WTC11 (cell line): ENCODE measurements around the gene ACTL8. TPM values are rescaled to one million over a fixed set of nuclear protein-coding genes. Genes with fewer than 3 reads are reported as not detected.

ENCODE experiments used
- ATAC-seq: fragments of 200-7000 bp; cut with Tn5 transposase; 2 replicates; pipeline ENCODE4 v1.10.0; 2021; ENCODE audit warnings: mild to moderate bottlenecking, moderate library complexity
- CTCF ChIA-PET: fragments of 300-600 bp; sonication (Branson Sonifier 250); formaldehyde crosslinking; loops from one replicate; lab custom pipeline; 2021; ENCODE audit warnings: antibody characterized with exemption; lab: Charles Lee
- POLR2A ChIA-PET: fragments of 350-600 bp; sonication (Branson Sonifier 250); formaldehyde crosslinking; loops from one replicate; lab custom pipeline; 2021; ENCODE audit warnings: antibody characterized with exemption; lab: Charles Lee
- DNase-seq: peaks from one replicate; pipeline ENCODE4 v3.0.0; 2021; ENCODE audit warnings: low spot score
- H3K27ac Mint-ChIP-seq: 2 replicates; pipeline ENCODE4 v1.8.0; 2021; ENCODE audit warnings: mixed read lengths
- H3K27me3 Mint-ChIP-seq: 2 replicates; pipeline ENCODE4 v1.8.0; 2021; ENCODE audit warnings: low read depth, mild to moderate bottlenecking, moderate library complexity, mixed read lengths
- H3K36me3 Mint-ChIP-seq: 2 replicates; pipeline ENCODE4 v1.8.0; 2021; ENCODE audit warnings: mixed read lengths
- H3K4me1 Mint-ChIP-seq: 2 replicates; pipeline ENCODE4 v1.8.0; 2022; ENCODE audit warnings: mixed read lengths
- H3K4me3 Mint-ChIP-seq: 2 replicates; pipeline ENCODE4 v1.8.0; 2021; ENCODE audit warnings: mild to moderate bottlenecking, moderate library complexity, mixed read lengths
- H3K9me3 Mint-ChIP-seq: 2 replicates; pipeline ENCODE4 v1.8.0; 2021; ENCODE audit warnings: mixed read lengths
- AFF4 ChIP-seq: sonication (generic); formaldehyde crosslinking; IDR thresholded peaks from 2 replicates; pipeline ENCODE4 v1.8.1; 2023; ENCODE audit warnings: mild to moderate bottlenecking, missing genetic modification reagents, borderline replicate concordance
- EMX1 ChIP-seq: fragments of 250-450 bp; sonication (Bioruptor Pico); IDR thresholded peaks from 2 replicates; pipeline ENCODE4 v1.8.0; 2021; ENCODE audit warnings: mild to moderate bottlenecking
- FOXJ3 ChIP-seq: sonication (generic); formaldehyde crosslinking; IDR thresholded peaks from 2 replicates; pipeline ENCODE4 v1.9.0; 2021; ENCODE audit warnings: missing genetic modification reagents, mild to moderate bottlenecking, borderline replicate concordance
- IRF2 ChIP-seq: sonication (generic); formaldehyde crosslinking; IDR thresholded peaks from 2 replicates; pipeline ENCODE4 v1.8.0; 2022; ENCODE audit warnings: low read depth, missing genetic modification reagents, borderline replicate concordance
- MXD4 ChIP-seq: fragments of 250-450 bp; sonication (Bioruptor Pico); IDR thresholded peaks from 2 replicates; pipeline ENCODE4 v1.8.0; 2021; ENCODE audit warnings: mild to moderate bottlenecking, moderate library complexity, borderline replicate concordance
- NFYB ChIP-seq: sonication (generic); formaldehyde crosslinking; conservative IDR thresholded peaks from 2 replicates; pipeline ENCODE4 v1.8.0; 2022; ENCODE audit warnings: low read depth, missing genetic modification reagents
- NR3C1 ChIP-seq: sonication (generic); formaldehyde crosslinking; conservative IDR thresholded peaks from 2 replicates; pipeline ENCODE4 v1.8.1; 2023; ENCODE audit warnings: low read depth, mild to moderate bottlenecking, missing genetic modification reagents
- PREB ChIP-seq: sonication (generic); formaldehyde crosslinking; IDR thresholded peaks from 2 replicates; pipeline ENCODE4 v1.8.1; 2022; ENCODE audit warnings: mild to moderate bottlenecking, missing genetic modification reagents, moderate library complexity, borderline replicate concordance
- SMAD3 ChIP-seq: sonication (generic); formaldehyde crosslinking; IDR thresholded peaks from 2 replicates; pipeline ENCODE4 v1.8.0; 2022; ENCODE audit warnings: missing genetic modification reagents, mild to moderate bottlenecking, borderline replicate concordance
- TEAD1 ChIP-seq: sonication (generic); formaldehyde crosslinking; IDR thresholded peaks from 2 replicates; pipeline ENCODE4 v1.8.0; 2022; ENCODE audit warnings: mild to moderate bottlenecking, missing genetic modification reagents
- USF2 ChIP-seq: sonication (generic); formaldehyde crosslinking; IDR thresholded peaks from 2 replicates; pipeline ENCODE4 v1.8.1; 2023; ENCODE audit warnings: mild to moderate bottlenecking, missing genetic modification reagents, moderate library complexity
- ZNF416 ChIP-seq: fragments of 250-450 bp; sonication (Bioruptor Pico); IDR thresholded peaks from 2 replicates; pipeline ENCODE4 v1.9.0; 2021; ENCODE audit warnings: mild to moderate bottlenecking, inconsistent platforms
- ZNF512 ChIP-seq: sonication (generic); formaldehyde crosslinking; IDR thresholded peaks from 2 replicates; pipeline ENCODE4 v1.8.1; 2022; ENCODE audit warnings: missing genetic modification reagents, borderline replicate concordance
- ZNF671 ChIP-seq: fragments of 250-450 bp; sonication (Bioruptor Pico); IDR thresholded peaks from 2 replicates; pipeline ENCODE4 v1.8.0; 2021; ENCODE audit warnings: mild to moderate bottlenecking
- total RNA-seq: library from RNA; stranded (reverse); gene quantifications from 3 replicates; pipeline ENCODE4 v1.2.3, GENCODE V29; 2021
- TF ChIP-seq, protein P1 (sequence below): sonication (generic); formaldehyde crosslinking; IDR thresholded peaks from 2 replicates; pipeline ENCODE4 v1.8.1; 2023; ENCODE audit warnings: mild to moderate bottlenecking, missing genetic modification reagents
- TF ChIP-seq, protein P2 (sequence below): sonication (generic); formaldehyde crosslinking; IDR thresholded peaks from 2 replicates; pipeline ENCODE4 v1.8.0; 2022; ENCODE audit warnings: mild to moderate bottlenecking, missing genetic modification reagents
- TF ChIP-seq, protein P3 (sequence below): sonication (generic); formaldehyde crosslinking; IDR thresholded peaks from 2 replicates; pipeline ENCODE4 v1.8.1; 2022; ENCODE audit warnings: mild to moderate bottlenecking, moderate library complexity, missing genetic modification reagents

The ACTL8 gene
- total RNA-seq, 1 experiment from 2014 or later: 1.6 TPM

GRCh38 chr1:17746920-17747319 lies 8.2 kb upstream of the ACTL8 start:
- no peak overlapping the region for H3K4me3 Mint-ChIP-seq
- ATAC-seq: 0 out of 2 replicates have a peak, but pooled peaks have one; percentile 18
- TF ChIP-seq SMAD3 (CRISPR knock-in tag) (no peak), IRF2 (CRISPR knock-in tag) (no peak), TEAD1 (CRISPR knock-in tag) (no peak), NFYB (CRISPR knock-in tag) (no peak), USF2 (CRISPR knock-in tag) (no peak), AFF4 (CRISPR knock-in tag) (no peak), MXD4 (no peak), EMX1 (CRISPR knock-in tag) (no peak), ZNF416 (CRISPR knock-in tag) (no peak), ZNF512 (CRISPR knock-in tag) (no peak), ZNF671 (CRISPR knock-in tag) (no peak), FOXJ3 (CRISPR knock-in tag) (no peak), PREB (no peak), NR3C1 (CRISPR knock-in tag) (no peak)
- TF ChIP-seq, protein P1, sequence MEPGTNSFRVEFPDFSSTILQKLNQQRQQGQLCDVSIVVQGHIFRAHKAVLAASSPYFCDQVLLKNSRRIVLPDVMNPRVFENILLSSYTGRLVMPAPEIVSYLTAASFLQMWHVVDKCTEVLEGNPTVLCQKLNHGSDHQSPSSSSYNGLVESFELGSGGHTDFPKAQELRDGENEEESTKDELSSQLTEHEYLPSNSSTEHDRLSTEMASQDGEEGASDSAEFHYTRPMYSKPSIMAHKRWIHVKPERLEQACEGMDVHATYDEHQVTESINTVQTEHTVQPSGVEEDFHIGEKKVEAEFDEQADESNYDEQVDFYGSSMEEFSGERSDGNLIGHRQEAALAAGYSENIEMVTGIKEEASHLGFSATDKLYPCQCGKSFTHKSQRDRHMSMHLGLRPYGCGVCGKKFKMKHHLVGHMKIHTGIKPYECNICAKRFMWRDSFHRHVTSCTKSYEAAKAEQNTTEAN (CRISPR knock-in tag): no peak
- TF ChIP-seq, protein P2, sequence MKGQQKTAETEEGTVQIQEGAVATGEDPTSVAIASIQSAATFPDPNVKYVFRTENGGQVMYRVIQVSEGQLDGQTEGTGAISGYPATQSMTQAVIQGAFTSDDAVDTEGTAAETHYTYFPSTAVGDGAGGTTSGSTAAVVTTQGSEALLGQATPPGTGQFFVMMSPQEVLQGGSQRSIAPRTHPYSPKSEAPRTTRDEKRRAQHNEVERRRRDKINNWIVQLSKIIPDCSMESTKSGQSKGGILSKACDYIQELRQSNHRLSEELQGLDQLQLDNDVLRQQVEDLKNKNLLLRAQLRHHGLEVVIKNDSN (CRISPR knock-in tag): no peak
- TF ChIP-seq, protein P3, sequence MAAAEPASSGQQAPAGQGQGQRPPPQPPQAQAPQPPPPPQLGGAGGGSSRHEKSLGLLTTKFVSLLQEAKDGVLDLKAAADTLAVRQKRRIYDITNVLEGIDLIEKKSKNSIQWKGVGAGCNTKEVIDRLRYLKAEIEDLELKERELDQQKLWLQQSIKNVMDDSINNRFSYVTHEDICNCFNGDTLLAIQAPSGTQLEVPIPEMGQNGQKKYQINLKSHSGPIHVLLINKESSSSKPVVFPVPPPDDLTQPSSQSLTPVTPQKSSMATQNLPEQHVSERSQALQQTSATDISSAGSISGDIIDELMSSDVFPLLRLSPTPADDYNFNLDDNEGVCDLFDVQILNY (CRISPR knock-in tag): no peak
- no peaks in the 10 kb centered on the region for H3K36me3 Mint-ChIP-seq
- ChIA-PET CTCF (interaction anchor here (1.4 to 4.9 kb wide), 2 partner anchors 86 to 252 kb away, joined by 4 to 54 read pairs; no protein-coding TSS in a partner anchor), POLR2A (no interaction called here)
- DNase-seq: no peak
- H3K27ac Mint-ChIP-seq: no peak overlapping the region
- no peaks in the 10 kb centered on the region; the same call in 1 of the 2 replicates for H3K27me3 Mint-ChIP-seq
- no peaks in the 10 kb centered on the region for H3K4me1 Mint-ChIP-seq
- H3K9me3 Mint-ChIP-seq: no peaks in the 10 kb centered on the region
